HG03354 (cell line): ENCODE data around the gene TMEM108.

Experiments used
- ATAC-seq: cut with Tn5 transposase; IDR thresholded peaks from one replicate; pipeline ENCODE4 v1.9.1; 2021; ENCODE audit warnings: mild to moderate bottlenecking; ENCODE audit not compliant: unreplicated experiment, poor library complexity, severe bottlenecking

The TMEM108 gene

DNA sequence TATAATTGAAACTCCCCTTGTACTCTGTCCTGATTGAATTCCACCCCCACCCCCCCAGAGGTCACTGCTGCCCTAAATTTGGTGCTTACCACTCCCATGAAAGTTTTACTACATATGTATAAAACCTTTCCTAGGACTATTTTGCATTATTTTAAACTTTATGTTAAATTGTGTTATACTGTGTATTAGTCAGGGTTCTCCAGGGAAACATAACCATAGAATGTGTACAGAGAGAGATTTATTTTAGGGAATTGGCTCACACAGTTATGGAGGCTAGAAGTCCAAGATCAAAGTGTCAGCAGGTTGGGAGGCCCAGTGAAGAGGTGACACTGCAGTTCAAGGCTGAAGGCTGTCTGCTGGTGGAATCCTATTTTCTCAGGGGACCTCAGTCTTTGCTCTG is 390.9 kb downstream of the TMEM108 start:
- no peak for ATAC-seq

DNA sequence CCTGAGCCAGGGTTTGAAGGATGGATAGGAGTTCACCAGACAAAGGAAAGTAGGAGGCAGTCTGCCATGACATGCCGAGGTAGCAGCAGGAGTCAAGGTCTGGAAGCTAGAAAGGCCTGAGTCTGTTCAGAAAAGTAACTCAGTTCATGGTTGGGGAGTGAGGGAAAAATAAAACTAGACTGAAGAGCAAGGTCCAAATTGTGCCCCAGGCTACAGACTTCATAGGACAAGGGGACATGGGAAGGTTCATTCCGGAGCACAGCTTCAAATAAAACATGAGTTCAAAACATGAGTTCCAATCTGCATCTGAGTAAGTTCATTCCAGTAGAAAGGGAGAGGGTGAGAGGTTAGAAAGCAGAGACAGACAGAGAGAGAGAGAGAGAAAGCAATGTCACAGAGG is 401.4 kb downstream of the TMEM108 start:
- no peak for ATAC-seq

DNA sequence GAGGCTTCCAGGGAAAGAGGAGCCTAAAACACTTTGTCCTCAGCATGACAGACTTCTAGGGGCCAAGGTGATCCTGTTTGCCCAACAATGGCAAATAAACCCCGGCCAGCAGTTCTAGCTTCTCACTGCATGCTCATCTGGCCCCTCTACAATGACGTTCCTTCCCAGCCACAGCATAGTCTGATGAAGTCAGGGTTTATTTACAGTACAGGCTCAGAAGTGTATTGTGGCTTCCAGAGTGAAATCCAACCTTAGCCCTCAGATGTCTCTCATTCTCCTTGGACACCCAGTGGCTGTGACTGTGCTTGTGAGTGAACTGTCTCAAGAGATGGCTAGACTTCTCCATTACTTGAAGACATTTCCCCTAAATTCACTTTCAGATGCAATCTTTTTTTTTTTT is 402.5 kb downstream of the TMEM108 start:
- ATAC-seq: no peak

DNA sequence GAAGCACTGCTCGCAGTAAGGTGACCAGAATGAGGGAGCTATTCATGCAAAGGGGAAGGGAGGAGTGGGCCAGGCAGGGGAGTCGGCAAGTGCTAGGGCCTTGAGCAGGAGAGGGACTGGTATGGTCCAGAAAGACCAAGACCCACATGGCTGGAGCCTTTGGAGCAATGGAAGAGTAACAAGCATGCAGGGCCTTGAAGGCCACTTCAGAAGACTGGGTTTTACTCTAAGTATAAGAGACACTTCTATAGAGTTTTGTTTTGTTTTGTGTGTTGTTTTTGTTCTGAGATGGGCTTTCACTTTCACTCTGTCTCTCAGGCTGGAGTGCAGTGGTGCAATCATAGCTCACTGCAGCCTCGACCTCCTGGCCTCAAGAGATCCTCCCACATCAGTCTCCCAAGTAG is 403.7 kb downstream of the TMEM108 start:
- peak; percentile 86 for ATAC-seq

DNA sequence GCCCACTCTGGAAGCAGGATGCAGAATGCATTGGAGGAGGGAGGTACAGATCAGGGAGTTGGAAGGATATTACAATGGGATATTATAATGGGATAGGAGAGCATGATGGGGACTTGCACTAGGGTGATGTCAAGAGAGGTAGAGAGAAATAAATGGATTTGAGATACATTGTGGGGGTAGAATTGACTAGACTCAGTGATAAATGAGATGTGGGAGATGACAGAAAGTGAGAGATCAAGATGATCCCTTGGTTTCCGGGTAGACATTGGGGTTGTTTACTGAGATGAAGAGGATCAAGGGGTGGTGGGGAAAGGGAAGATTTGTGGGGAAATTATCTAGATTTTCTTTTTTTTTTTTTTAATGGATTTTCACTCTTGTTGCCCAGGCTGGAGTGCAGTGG is 404.3 kb downstream of the TMEM108 start:
- no peak for ATAC-seq

DNA sequence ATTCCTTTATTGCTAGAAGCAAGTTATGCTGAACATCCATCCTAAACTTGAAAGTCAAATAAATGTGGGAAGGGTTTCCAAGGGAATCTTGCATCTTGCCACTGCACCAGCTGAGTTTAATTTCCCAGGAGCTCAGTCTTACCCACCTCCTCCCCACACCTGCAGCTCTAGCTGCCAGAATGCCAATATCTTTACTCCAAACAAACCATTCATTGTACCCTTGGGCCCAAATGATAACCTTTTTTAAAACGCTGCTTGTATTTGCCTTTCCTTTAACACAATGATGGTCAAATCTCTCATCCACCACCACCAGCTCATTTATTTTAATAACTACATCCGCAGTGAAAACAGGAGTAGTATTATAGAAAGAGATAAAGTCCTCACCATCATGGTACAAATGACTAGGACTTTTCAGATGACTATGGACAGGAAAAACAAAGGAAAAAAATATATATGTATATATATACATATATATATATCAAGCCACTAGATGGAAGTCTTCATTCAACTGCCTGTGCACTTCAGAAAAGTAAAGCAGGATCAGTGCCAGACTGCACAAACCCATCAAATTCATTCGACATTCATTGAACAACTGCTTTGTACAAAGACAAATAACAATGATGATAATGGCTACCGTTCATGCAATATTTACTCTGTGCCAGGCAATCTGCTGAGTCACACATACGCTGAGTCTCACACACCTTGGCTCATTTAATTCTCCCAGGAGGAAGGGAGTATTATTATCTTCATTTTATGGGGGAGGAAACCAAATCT is 405.6 kb downstream of the TMEM108 start:
- no peak for ATAC-seq

DNA sequence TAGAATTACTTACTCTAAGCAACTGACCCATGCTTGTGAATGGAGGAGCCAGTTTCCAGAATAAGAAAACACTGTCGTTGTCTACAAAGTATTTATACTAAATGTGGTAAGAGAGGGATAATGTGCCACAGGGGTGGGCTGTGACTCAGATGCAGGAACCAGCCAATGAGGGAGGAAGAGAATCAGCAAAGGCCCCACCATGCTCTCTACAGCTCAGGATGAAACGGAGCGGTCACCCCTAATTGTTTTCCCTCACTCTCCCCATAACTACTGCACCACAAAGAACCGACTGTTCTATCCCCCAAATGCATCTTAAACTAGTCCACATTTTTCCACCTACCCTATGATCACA is 406.2 kb downstream of the TMEM108 start:
- no peak for ATAC-seq

DNA sequence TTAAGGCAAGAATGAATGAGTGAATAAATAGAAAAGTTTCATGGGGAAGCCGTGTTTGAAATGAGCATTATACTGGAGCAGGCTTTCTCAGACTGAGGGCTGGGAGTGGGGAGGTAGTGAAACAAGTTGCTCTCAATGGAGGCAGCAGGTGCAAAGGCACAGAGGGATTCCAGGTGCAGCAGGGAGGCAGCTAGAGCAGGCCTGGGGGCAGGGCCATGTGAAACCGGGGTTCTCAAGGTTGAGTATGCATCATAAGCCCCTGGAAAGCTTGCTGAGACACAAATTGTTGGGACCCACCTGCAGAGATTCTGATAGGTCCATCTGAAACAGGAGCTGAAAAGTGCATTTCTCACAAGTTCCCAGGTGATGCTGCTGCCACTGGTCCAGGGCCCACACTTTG is 406.9 kb downstream of the TMEM108 start:
- ATAC-seq: no peak
